GM21423 (cell line): ENCODE measurements around the gene FILIP1L.

Source experiments
- ATAC-seq: cut with Tn5 transposase; IDR thresholded peaks from one replicate; pipeline ENCODE4 v1.9.1; 2021; ENCODE audit warnings: mild to moderate bottlenecking, moderate library complexity; ENCODE audit not compliant: unreplicated experiment

The FILIP1L gene

DNA sequence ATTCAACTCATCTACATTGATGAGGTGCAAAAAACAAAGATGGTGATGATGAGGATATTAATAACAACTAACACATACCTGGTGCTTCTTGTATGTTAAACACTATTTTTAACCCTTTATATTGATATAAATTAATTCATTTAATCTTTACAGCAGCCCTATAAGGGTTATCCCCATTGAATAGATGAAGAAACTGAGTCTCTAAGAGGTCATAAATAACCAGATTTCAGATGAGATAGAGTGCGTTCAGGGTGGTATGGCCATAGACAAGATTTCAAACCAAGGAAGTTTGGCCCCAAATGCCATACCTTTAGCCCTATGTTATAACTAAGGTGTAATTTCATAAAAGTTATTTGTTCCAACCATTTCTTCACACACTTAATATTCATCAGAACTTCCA is 214.1 kb downstream of the FILIP1L start:
- no peak for ATAC-seq

DNA sequence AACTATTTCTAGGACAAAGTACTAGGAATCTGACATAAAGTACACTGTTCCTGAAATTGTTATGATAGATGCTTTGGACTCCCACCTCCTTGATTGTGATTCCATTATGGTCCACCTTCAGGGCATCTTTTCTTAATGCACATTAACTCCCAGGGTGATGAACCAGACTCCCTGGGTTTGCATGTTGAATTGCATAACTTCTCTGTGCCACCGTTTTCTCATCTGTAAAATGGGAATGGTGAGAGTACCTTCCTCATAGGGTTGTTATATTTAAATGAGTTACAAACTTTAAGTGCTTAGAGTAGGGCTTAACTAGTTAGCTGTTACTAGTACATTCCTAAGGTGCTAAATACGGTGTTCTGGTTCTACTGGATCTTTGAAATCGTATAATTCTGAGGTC is 214.7 kb downstream of the FILIP1L start:
- no peak for ATAC-seq

DNA sequence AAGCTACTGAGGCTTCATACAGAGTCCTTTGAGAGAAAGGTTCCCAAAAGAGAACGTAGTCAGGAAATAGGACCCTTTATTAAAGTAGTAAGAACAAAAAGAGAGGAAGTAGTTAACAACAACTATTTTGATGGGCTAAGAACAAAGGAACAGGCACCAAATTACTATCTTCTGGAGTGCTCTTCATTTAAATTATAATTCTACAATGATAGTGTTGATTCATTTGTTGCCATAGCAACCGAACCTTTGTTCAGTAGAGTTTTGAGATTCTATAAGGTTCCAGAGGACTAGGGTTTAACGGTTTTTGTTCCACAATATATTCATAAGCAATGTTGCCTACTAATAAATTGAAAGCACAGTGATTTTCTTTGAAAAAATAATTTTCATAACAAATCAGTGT is 217.8 kb downstream of the FILIP1L start:
- ATAC-seq = no peak

DNA sequence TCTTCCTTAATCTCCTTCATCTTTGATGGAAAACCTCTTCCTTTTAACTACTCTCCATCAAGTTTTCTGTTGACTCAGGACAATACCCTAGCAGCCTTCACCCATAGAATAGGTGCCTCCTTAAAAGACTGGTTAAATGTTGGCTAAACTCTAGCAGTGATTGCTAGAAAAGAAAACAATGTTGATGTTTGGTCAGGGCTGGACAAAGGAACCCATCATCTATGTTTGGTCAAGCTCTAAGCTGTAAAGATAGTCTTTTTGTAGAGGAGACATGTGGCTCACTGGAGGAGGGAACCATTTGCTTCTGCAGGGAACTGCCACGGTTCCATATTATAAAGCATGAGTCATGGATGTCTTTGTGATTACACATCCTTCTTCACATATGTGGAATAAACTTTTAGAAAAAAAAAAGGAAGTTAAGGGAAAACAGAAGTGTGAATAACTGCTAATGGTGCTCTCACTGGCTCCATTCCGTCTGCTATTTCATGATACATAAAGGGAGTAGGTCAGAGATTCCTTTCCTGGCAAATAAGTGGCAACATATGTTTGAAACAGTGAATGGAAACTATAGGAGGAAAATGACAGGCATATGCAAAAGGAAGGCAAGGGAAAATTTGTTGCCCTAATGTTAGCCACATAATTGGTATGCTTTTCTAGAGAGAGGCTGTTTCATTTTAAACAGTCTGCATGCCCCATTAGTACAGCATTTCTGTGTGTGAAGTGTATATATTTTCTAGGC is 218.4 kb downstream of the FILIP1L start:
- no peak for ATAC-seq

DNA sequence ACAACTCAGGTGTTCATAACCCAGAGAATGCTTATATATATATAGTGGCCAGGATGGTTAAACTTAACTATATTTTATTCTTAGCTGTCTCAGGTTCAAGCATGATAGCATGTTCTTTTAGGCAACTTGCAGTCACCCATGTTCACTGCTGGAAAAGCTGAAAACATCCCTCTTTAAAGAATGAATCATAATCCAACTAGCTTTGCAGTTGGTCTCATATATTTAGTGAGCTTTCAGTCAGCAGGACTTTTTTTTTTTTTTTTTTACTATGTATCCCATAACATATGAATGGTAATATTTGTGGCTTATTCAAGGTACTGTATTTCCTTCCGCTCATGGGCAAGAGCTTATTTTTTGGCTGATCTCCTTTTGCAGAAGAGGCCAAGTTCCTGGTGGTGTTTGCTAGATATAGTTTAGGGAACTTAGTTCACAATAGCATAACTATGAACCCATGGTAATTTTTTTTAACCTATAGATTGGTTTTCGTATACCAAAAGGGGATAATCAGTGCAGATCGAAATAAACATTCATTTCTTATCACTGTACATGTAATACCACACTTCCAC is 219.1 kb downstream of the FILIP1L start:
- ATAC-seq = no peak

DNA sequence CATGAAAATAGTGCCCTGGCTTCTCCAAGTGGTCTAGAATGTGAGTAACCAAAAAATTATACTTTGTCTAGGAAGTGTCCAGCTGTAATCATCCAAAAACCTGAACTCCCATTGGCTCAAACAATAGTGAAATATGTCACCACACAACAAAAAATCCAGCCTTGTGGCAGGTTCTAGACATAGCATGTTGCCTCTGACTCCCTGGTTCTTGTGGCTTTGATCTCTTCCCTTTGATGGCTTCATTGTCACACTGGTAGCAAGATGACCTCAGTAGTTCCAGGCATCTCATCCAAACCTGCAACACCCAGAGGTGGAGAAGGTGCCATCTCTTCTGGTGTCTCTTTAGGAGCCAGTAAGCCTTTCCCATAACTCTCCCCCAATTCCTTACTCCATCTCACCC is 222.0 kb downstream of the FILIP1L start:
- ATAC-seq = no peak

DNA sequence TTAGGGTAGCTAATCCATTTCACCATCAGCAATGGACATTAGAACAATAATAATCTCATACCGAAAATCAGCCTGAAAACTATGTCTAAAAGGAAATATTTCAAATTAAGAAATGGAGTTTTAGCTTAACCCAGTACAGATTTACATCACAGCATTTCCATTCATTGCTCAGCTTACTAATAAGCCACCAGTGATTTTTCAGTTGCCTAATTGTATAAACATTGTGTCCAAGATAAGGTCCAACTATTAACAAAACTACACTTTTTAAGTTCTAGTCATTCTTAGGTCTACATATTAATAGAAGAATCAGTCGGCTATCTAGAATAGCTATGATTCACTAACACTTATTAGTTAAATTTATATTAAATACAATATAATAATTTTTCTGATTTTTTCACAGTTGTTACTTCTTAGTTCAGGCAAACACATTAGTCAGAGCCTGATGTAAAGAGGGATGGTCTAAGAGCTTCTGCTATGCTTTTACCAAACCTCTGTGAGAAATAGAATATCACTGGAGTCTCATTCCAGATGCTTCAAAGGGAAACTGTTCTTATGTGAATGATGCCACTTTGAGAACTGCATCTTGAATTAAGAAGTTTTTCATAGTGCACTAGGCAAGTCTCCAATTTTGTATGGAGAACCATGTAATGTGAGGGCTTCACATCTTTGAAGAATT is 222.6 kb downstream of the FILIP1L start:
- ATAC-seq = no peak

DNA sequence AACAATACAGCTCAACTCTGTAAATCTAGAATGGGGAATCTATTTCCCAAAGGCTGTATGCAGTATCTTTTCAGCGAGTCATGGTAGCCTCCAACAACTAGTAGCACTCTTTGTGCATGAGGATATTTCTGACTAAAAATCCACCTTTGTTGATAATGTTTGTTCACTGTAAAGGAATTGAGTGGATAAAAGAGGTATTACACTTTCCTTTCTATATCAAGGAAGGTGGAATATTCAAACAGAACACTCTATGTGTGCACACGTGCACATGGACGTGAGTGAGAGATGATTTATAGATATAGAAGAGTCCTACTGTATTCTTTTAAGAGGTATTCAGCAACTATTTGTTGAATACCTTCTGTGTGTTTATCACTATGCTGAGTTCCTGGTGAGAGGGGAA is 228.4 kb downstream of the FILIP1L start:
- ATAC-seq = no peak

DNA sequence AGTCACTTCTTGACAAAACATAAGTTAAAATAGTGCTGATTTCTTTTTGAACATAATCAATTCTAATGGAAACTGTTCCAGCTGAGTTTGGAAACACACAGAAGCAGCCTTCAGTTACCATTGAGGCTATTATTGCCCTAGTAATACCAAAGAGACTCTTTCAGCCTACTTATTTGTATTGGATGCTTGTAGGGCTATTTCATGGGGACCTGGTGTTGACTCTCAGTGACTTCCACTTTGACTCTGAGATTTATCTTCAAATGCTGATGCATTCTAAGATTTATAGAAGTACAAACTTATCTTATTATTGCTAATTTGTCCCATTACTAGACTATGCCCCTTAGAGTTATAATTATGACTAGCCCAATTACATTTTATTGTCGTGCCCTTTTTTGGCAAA is 229.2 kb downstream of the FILIP1L start:
- ATAC-seq = no peak

DNA sequence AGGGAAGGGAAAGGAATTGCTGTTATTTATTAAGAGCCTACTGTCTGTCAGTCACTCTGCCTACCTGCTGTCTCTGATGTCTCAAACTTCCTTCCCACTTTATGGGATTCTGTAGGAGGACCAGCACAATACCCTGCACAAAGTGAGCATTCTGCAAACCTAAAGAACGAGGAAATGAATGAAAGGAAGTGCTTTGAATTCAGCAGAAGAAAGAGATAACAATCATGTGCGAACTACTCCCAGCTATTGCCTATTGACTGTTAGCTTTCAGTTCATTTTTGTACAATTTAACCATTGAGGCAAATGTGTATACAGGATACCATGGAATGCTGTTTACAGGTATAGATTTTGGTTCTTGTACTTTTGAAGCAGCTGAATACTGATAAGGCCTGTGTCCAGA is 229.8 kb downstream of the FILIP1L start:
- no peak for ATAC-seq

DNA sequence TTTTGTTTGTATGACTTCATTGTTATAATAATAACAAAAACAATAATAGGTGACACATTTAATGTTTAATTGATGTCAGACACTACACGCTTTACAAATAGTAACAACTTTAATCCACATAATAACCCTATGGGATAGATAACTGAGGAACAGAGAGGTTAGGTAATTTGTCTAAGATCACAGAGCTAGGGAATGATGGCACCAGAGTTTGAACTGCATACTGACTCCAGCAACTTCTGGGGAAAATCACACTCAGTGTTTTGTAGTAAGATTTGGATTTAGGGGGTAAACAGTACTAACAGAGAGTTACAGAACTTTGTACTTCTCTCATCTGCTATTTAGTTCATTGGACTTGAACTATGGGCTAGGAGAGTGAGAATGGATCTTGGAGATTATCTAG is 230.6 kb downstream of the FILIP1L start:
- ATAC-seq = no peak

DNA sequence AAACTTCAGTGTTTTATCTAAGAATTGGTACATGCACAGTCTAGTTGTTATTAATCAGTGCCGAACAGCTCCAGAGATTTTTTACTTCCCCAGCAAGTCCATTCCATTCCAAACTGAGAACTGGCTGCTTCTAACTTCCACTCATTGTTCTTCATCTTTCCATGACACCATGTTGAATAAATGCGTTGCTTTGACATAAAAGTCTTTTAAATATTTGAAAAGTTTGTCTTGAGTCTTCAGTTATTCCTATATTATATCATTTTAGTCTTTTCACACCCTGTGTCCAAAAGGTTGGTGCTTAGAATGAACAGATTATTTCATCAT is 231.2 kb downstream of the FILIP1L start:
- ATAC-seq = no peak

DNA sequence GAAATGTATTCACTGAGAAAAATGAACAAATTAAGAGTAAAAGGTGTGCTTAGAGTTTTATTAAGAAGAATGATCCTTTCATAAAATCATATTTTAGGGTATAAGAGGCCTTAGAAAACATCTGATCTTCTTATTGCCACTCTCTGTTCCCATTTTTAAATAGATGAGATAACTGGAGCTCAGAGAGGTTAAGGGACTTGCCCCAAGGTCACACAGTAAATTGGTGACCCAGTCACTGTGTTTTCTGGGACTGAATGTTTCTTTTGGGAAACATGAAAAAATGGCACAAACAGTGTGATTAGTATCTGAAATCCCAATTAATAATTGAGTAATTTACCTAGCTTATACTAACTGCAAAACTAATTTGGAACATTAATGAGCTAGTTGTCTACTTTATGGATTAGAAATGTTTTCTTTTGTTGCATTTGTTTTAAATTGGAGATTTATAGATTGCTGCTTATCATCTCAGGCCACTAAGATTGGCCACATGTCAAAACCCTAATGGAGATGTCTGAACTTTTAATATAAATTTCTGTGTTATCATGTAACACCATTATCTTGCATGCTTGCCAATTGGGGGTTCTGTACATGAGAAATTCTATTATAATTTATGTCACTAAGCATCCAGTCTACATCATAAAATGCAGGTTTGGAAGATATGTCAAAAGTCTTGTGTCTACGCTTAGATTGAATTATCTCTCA is 231.7 kb downstream of the FILIP1L start:
- no peak for ATAC-seq

DNA sequence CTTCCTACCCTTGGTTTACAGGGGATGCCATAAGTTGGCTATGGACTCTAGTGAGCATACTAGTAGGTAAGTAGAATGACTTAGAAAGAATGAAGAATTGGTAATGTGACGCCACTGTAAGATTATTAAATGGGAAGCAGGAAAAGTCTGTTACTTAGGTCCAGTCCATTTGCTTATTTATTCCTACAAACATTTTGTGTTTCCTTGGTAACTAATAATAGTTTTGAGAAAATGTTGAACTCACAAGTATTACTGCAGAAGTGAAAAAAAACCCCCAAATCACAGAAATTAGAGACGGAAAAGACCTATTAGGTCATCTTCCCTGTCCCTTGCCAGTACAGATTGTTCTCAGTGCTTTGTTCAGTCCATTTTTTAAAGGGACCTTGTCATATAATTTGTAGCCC is 233.2 kb downstream of the FILIP1L start:
- ATAC-seq = no peak

DNA sequence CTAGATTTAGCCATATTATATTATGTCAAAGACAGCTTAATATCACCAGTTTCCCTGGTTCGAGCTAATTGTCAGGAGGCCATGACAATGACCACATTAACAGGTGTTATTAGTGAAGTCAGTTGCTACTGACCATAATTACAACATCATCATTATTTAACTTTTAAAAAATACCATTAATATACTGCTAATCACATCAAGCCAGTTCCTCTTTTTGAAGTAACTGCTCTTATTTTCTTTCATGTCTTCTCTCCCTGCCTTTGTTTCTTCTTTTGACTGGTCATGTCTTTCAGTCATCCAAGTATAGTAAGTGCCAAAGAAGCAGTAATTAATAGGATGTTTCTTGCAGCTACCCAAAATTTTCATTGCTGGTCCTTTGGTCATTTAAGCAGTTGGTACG is 235.0 kb downstream of the FILIP1L start:
- no peak for ATAC-seq

DNA sequence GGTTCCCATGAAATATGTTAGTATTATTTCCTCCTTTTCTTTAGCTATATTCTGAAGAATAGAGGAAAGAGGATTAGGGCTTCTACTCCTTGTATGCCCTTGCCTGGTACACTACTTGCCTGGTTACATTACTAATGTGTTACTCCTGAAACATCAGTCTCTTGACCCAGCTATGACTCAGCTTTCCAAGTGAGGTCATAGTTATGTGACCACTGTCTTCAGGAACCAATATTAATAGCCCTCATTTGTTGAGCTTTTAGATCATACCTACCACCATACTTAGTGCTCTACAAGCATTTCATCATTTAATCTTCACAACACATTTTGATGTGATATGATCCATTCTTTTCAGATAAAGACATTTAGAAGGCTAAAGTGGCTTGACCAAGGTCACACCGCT is 236.3 kb downstream of the FILIP1L start:
- ATAC-seq = peak; percentile 35

DNA sequence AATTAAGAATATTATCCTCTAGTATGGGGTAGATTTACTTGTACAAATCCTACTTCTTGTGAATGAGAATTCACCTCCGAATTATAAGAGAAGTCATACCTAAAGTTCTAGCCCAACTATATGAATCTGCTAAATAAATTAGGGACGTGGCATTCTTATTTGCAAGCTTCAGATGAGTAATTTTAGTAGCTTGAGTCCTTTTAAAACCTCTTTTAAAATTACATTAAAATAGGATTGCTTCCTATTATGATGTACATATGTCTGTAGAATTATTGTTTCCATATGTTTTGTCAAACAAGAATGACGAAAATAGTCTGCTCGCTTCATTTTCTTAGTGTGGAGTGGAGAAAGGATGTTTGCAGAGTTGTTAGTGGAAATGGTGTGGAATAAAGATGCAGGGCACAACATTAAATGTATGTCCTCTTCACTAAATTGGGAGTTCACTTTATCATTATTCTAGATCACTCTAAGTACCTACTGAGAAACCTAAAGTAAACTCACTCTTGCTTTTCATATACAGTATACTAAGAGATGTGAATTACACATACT is 237.2 kb downstream of the FILIP1L start:
- ATAC-seq = no peak

DNA sequence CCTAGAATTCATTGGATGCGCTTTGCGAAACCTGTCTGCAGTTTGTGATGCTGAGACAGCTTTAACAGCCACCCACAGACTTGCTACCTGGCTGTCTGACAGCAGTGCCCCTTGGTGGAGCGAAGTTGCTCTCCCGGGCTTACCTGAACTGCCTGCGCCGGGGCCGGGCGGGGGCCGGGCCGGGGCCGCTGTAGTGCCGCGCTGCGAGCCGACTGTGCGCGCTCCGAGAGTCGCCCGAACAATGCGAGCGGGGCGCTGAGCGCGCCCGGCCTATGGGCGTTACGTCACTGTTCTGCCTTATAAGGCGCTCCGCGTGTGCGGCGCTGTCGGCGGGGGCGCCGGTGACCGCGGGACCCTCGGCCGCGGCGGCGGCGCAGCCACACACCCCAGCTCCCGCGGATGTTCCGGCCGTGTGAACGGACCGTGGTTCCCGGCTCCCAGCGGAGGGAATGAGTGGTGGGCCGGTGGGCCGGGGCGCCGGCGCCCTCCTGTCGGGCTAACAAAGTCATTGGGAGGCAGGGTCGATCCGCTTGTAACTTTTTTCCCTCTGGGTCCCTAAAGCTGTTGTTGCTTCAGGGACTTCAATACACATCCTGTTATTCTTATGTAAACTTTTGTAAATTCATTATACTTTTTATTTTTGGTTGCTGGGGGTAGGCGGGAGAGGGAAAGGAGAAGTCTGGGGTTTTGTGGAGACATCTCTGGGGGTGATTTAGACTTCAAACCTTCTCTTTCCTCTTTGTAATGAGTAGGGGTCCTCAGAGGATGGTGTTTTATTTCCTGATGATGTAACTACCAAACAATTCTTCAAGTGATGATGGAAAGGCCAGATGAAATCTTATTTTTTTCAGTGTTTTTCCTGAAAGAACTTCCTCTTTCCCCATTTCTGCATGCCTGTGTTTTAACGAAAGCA is 238.1 kb downstream of the FILIP1L start:
- peak; percentile 89 for ATAC-seq

DNA sequence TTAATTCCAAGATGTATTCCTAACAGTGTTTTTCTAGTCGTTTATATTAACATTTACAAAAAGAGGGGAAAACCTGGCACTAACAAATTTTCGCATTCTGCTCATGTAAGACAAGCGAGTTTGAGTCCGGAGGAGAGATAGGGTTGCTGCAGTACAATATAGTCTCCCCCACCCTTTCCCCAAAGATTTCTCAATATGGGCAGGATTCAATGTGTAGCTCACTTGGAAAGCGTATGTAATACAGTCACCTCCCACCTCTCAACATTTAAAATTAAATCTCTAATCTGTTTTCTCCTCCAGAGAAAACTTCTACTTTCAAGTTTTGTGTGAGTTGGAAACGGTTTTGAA is 238.7 kb downstream of the FILIP1L start:
- no peak for ATAC-seq

DNA sequence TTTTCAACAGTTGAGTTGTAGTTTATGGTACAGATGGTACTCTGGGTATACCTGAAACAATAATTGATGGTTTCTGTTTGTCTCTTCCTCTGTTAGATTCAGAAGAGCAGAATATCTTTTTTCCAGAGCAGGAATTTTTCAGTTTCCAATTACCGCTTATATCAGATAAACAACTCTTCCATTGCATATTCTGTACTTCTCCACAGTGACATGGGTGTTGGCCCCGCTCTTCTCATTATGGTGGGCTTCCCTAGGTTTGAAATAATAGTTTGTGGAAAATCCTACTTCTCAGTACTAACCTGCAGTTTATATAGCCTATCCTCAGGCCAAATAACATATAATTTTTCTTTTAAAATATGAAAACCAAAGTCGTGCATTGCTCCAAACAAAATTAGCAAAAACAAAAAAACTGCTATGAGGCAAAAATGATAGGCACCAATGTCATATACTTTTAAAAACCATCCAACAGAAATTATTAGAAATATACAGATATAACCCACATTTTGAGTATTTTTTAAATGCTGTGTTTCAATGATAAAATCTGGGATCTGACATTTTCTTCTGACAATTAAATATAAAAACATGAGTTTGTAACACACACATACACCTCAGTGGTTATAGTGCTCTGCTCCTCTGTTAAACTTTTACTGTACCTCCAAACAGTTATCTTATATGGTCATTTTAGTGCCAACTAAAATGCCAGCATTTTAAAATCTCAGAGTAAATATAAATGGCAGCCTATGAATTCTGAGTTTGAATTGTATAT is 239.9 kb downstream of the FILIP1L start:
- no peak for ATAC-seq
